Upper lobe of left lung (tissue), 4 donors: ENCODE results near the gene GIT2.

Experiments used
- EP300 ChIP-seq, 4 donors: sonication (generic); formaldehyde crosslinking; IDR thresholded peaks; one replicate each; pipeline ENCODE4 v1.5.1; 2017; ENCODE audit warnings: antibody characterized with exemption in 4 of 4, control low read depth in 2 of 4
- POLR2A ChIP-seq, 4 donors: fragments of 450-650 bp; IDR thresholded peaks; one replicate each; pipeline ENCODE4 v1.5.1; 2016 to 2017; ENCODE audit warnings: antibody characterized with exemption in 4 of 4, mild to moderate bottlenecking in 2 of 4
- POLR2AphosphoS5 ChIP-seq, 2 donors: sonication (generic); formaldehyde crosslinking; IDR thresholded peaks; one replicate each; pipeline ENCODE4 v1.5.1; 2017; ENCODE audit warnings: antibody characterized with exemption in 2 of 2
- TF ChIP-seq, protein P1 (sequence below), 6 experiments: fragments of 450-650 bp in 4 of 6; fragments of 200-600 bp in 2 of 6; sonication (generic) in 2 of 6; IDR thresholded peaks; one replicate each; pipeline ENCODE4 v1.5.1; 2016 to 2019; ENCODE audit warnings: antibody characterized with exemption in 6 of 6

DNA sequence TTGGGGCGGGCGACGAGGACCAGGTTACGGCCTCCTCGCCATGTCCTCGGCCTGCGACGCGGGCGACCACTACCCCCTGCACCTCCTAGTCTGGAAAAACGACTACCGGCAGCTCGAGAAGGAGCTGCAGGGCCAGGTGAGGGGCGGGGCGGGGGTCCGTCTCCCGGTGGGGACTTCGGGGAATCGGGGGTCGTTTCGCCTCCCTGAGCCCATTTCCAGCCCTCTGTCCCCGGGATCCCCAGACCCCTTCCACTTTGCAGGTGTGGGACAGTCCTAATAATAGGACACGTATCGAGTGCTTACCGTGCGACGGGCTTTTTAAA, 3.4 kb upstream of the GIT2 start:
- TF ChIP-seq, protein P1, sequence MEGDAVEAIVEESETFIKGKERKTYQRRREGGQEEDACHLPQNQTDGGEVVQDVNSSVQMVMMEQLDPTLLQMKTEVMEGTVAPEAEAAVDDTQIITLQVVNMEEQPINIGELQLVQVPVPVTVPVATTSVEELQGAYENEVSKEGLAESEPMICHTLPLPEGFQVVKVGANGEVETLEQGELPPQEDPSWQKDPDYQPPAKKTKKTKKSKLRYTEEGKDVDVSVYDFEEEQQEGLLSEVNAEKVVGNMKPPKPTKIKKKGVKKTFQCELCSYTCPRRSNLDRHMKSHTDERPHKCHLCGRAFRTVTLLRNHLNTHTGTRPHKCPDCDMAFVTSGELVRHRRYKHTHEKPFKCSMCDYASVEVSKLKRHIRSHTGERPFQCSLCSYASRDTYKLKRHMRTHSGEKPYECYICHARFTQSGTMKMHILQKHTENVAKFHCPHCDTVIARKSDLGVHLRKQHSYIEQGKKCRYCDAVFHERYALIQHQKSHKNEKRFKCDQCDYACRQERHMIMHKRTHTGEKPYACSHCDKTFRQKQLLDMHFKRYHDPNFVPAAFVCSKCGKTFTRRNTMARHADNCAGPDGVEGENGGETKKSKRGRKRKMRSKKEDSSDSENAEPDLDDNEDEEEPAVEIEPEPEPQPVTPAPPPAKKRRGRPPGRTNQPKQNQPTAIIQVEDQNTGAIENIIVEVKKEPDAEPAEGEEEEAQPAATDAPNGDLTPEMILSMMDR (IDR thresholded peaks at IDR 0.05): no peak
- TF ChIP-seq EP300 (IDR thresholded peaks at IDR 0.05): no peak
- TF ChIP-seq POLR2A (IDR thresholded peaks at IDR 0.05): no peak
- TF ChIP-seq POLR2AphosphoS5 (IDR thresholded peaks at IDR 0.05): no peak
